GM12878 (cell line): ENCODE measurements around the gene ATG9B. TPM values are rescaled to one million over a fixed set of nuclear protein-coding genes. Genes with fewer than 3 reads are reported as not detected.

Experiments
- ATAC-seq: fragments of 200-7000 bp; cut with Tn5 transposase; 3 replicates; pipeline ENCODE4 v1.9.1; 2020; ENCODE audit warnings: mild to moderate bottlenecking, moderate library complexity
- BruUV-seq: library from RNA; stranded (reverse); fragments of 400-500 nt; replicated peaks from 2 replicates; lab custom pipeline; 2021; lab: Mats Ljungman, UMichigan
- CTCF ChIA-PET: fragments of 300-600 bp; sonication (Branson Sonifier 250); formaldehyde crosslinking; extraction: SDS; loops from one replicate; lab custom pipeline; 2021; ENCODE audit warnings: inconsistent platforms; lab: Yijun Ruan, JAX
- POLR2A ChIA-PET: fragments of 350-600 bp; formaldehyde crosslinking; extraction: SDS; loops from one replicate; lab custom pipeline; 2021; ENCODE audit warnings: inconsistent platforms; lab: Charles Lee
- RAD21 ChIA-PET: fragments of 300-600 bp; sonication (Branson Sonifier 250); formaldehyde crosslinking; loops from one replicate; lab custom pipeline; 2023; ENCODE audit warnings: antibody characterized with exemption; ENCODE audit not compliant: unreplicated experiment; lab: Charles Lee
- SMC1A ChIA-PET: fragments of 300-600 bp; sonication (Branson Sonifier 250); formaldehyde crosslinking; loops from one replicate; lab custom pipeline; 2023; ENCODE audit not compliant: unreplicated experiment, uncharacterized antibody; lab: Charles Lee
- DNase-seq: peaks from one replicate; pipeline ENCODE4 v3.0.0-alpha.2; 2011; ENCODE audit warnings: low read depth, low spot score
- FAIRE-seq: peaks from 3 replicates; lab custom pipeline; 2011; peaks lifted over from hg19 to GRCh38; lab: Jason Lieb, UNC
- H2AFZ ChIP-seq: 2 replicates; pipeline ENCODE4 v1.6.0; 2011; ENCODE audit warnings: low read depth, low read length, control low read depth; ENCODE audit not compliant: control insufficient read depth
- H3K27ac ChIP-seq: 2 replicates; pipeline ENCODE4 v1.5.1; 2011; ENCODE audit warnings: control low read depth; ENCODE audit not compliant: control insufficient read depth, insufficient read depth
- H3K27me3 ChIP-seq, 2 experiments: replicated peaks in 1 of 2; 2 replicates each; pipeline versions ENCODE4 v1.6.0 to v1.6.1; 2011; ENCODE audit warnings: low read length in 1 of 2; ENCODE audit not compliant: control insufficient read depth in 2 of 2, insufficient read depth in 2 of 2
- H3K36me3 ChIP-seq, 2 experiments: 2 replicates each; pipeline ENCODE4 v1.5.1; 2011; ENCODE audit warnings: low read length in 1 of 2; ENCODE audit not compliant: control insufficient read depth in 2 of 2, insufficient read depth in 2 of 2
- H3K4me1 ChIP-seq: 2 replicates; pipeline ENCODE4 v1.6.1; 2011; ENCODE audit warnings: mild to moderate bottlenecking, low read length, moderate library complexity, mixed read lengths; ENCODE audit not compliant: control insufficient read depth, insufficient read depth
- H3K4me2 ChIP-seq: 2 replicates; pipeline ENCODE4 v1.6.0; 2011; ENCODE audit warnings: control low read depth; ENCODE audit not compliant: control insufficient read depth, insufficient read depth
- H3K4me3 ChIP-seq: fragments of 200-600 bp; sonication (generic); 2 replicates; pipeline ENCODE4 v1.5.1; 2016
- H3K79me2 ChIP-seq: 2 replicates; pipeline ENCODE4 v1.6.0; 2011; ENCODE audit warnings: low read length; ENCODE audit not compliant: control insufficient read depth, insufficient read depth
- H3K9ac ChIP-seq: 2 replicates; pipeline ENCODE4 v1.8.0; 2011; ENCODE audit warnings: low read length, control low read depth, mixed read lengths; ENCODE audit not compliant: control insufficient read depth, insufficient read depth
- H3K9me3 ChIP-seq: replicated peaks from 3 replicates; pipeline ENCODE4 v1.5.1; 2011; ENCODE audit warnings: mild to moderate bottlenecking, low read length; ENCODE audit not compliant: control insufficient read depth, insufficient read depth
- H4K20me1 ChIP-seq: 2 replicates; pipeline ENCODE4 v1.6.0; 2011; ENCODE audit not compliant: control insufficient read depth, insufficient read depth
- ATF2 ChIP-seq: IDR thresholded peaks from 2 replicates; pipeline ENCODE4 v1.6.1; 2012; ENCODE audit warnings: low read length, inconsistent platforms
- CREM ChIP-seq: IDR thresholded peaks from 2 replicates; pipeline ENCODE4 v1.6.1; 2014; ENCODE audit warnings: antibody characterized with exemption, low read depth
- IRF3 ChIP-seq: fragments of 450-650 bp; IDR thresholded peaks from 2 replicates; pipeline ENCODE4 v1.6.1; 2014; ENCODE audit warnings: mild to moderate bottlenecking
- KAT2A ChIP-seq: conservative IDR thresholded peaks from 2 replicates; pipeline ENCODE4 v1.6.1; 2011; ENCODE audit warnings: low read depth, low read length; ENCODE audit not compliant: control insufficient read depth
- NBN ChIP-seq: fragments of 450-650 bp; IDR thresholded peaks from 2 replicates; pipeline ENCODE4 v1.6.1; 2016
- NFIC ChIP-seq: IDR thresholded peaks from 2 replicates; pipeline ENCODE4 v1.6.1; 2012; ENCODE audit warnings: low read depth, mild to moderate bottlenecking, inconsistent platforms, low read length, moderate library complexity
- NFXL1 ChIP-seq: fragments of 450-650 bp; IDR thresholded peaks from 2 replicates; pipeline ENCODE4 v1.6.1; 2017; ENCODE audit warnings: antibody characterized with exemption, mild to moderate bottlenecking, borderline replicate concordance
- SPI1 ChIP-seq: IDR thresholded peaks from 2 replicates; pipeline ENCODE4 v1.6.1; 2011; ENCODE audit warnings: low read depth, mild to moderate bottlenecking, low read length, moderate library complexity, borderline replicate concordance; ENCODE audit not compliant: insufficient read depth
- TBL1XR1 ChIP-seq: IDR thresholded peaks from 2 replicates; pipeline ENCODE4 v1.6.1; 2012; ENCODE audit warnings: low read depth, low read length, improper control_type of control experiment
- TCF7 ChIP-seq: IDR thresholded peaks from 2 replicates; pipeline ENCODE4 v1.6.1; 2014; ENCODE audit warnings: antibody characterized with exemption, borderline replicate concordance
- ZBED1 ChIP-seq: IDR thresholded peaks from 2 replicates; pipeline ENCODE4 v1.6.1; 2016; ENCODE audit warnings: borderline replicate concordance
- ZNF384 ChIP-seq: IDR thresholded peaks from 2 replicates; pipeline ENCODE4 v1.6.1; 2012; ENCODE audit warnings: low read depth, mild to moderate bottlenecking, low read length, improper control_type of control experiment, borderline replicate concordance
- ZZZ3 ChIP-seq: IDR thresholded peaks from 2 replicates; pipeline ENCODE4 v1.6.1; 2011; ENCODE audit warnings: low read depth; ENCODE audit not compliant: control insufficient read depth, insufficient read length
- WGBS: methylation state at CpG from one replicate; pipeline ENCODE4 v1.1.6; 2016; ENCODE audit warnings: low lambda C conversion rate; ENCODE audit not compliant: insufficient replicate concordance, insufficient coverage; ENCODE audit errors: missing lambda C conversion rate; 5-methylcytosine and 5-hydroxymethylcytosine counted together
- in situ Hi-C: fragments of 300-500 bp; cut with MboI; formaldehyde crosslinking; loops from 9 replicates; pipeline ENCODE4 v1.14.3; 2018; ENCODE audit warnings: mixed read lengths
- intact Hi-C: fragments of 100-400 bp; cut with micrococcal nuclease; formaldehyde crosslinking; loops from one replicate; pipeline ENCODE4 v1.14.2; 2022; ENCODE audit not compliant: unreplicated experiment
- polyA plus RNA-seq, 11 experiments: library from polyadenylated mRNA; depleted of rRNA in 4 of 11; unstranded in 6 of 11; stranded (reverse) in 5 of 11; fragments of >200 nt; fragmentation: Nextera tagmentation in 4 of 11; fragmentation: Illumina TruSeq in 1 of 11; extraction: Ambion mirVana in 4 of 11; extraction: Trizol in 1 of 11; gene quantifications; 1 replicate in 1 of 11; 2 replicates in 10 of 11; pipeline versions ENCODE4 v1.2.1 to v1.2.3, GENCODE V29; 2011 to 2016; ENCODE audit warnings: inconsistent platforms in 2 of 11, missing spikeins in 2 of 11, low read depth in 1 of 11
- total RNA-seq, 4 experiments: library from RNA; depleted of rRNA in 3 of 4; stranded (reverse); fragments of >200 nt in 3 of 4; fragmentation: Illumina TruSeq in 1 of 4; extraction: Trizol in 1 of 4; gene quantifications; 2 replicates each; pipeline versions ENCODE4 v1.2.1 to v1.2.3, GENCODE V29; 2013 to 2021

Gene ATG9B
- total and polyA plus RNA-seq, 10 of the 15 experiments (the other 5 are each of a cell fraction or from before 2014, with no cell fraction given): 0.01 to 0.83 (median 0.12) TPM; not detected in 2

GRCh38 chr7:151015967-151016366 is 8.3 kb downstream of the ATG9B start:
- no peaks in the 10 kb centered on the region for H3K9me3 ChIP-seq
- POLR2A ChIA-PET: no interaction called here
- SMC1A ChIA-PET: no interaction called here
- BruUV-seq: no TSS peak
- intact Hi-C loops: no loop called here
- H3K27ac ChIP-seq: no peak overlapping the region
- H3K4me3 ChIP-seq: no peak overlapping the region
- no peak overlapping the region for H2AFZ ChIP-seq
- no peaks in the 10 kb centered on the region for H3K36me3 ChIP-seq
- no peak overlapping the region for H3K9ac ChIP-seq
- DNase-seq (no peak), FAIRE-seq (no peak), ATAC-seq (no peak)
- H4K20me1 ChIP-seq: no peaks in the 10 kb centered on the region
- TF ChIP-seq ZNF384 (no peak), NFXL1 (no peak), ZZZ3 (no peak), SPI1 (no peak), TBL1XR1 (no peak)
- in situ Hi-C loops: no loop called here
- WGBS: 40% methylated on average over 5 of the region's 5 CpGs
- RAD21 ChIA-PET: no interaction called here
- no peaks in the 10 kb centered on the region for H3K79me2 ChIP-seq
- CTCF ChIA-PET: no interaction called here
- peaks cover 9% of the 10 kb centered on the region for H3K4me1 ChIP-seq
- H3K4me2 ChIP-seq: no peak overlapping the region
- peaks cover 8 to 10% of the 10 kb centered on the region in 2 experiments; a peak in 3 of 4 replicates for H3K27me3 ChIP-seq

- RAD21 ChIA-PET: no interaction called here
- H2AFZ ChIP-seq: no peak overlapping the region
- no peak overlapping the region for H3K4me2 ChIP-seq
- no peaks in the 10 kb centered on the region for H3K36me3 ChIP-seq
- no peak overlapping the region for H3K4me3 ChIP-seq
- intact Hi-C loops: loop anchor here (5.0 kb wide), 1 partner anchor 97 kb away; no protein-coding TSS in a partner anchor
- H3K4me1 ChIP-seq: peaks cover 9% of the 10 kb centered on the region
- TF ChIP-seq TCF7: no peak
- no peak for TF ChIP-seq CREM
- no peak for TF ChIP-seq IRF3
- no peak for TF ChIP-seq NBN
- no peak for TF ChIP-seq ZZZ3
- TF ChIP-seq KAT2A: no peak
- TF ChIP-seq ATF2: no peak
- TF ChIP-seq ZBED1: no peak
- TF ChIP-seq NFIC: no peak
- TF ChIP-seq, all 136 proteins: peak for 0
- 41% methylated on average over 8 of the region's 8 CpGs for WGBS
- ChIA-PET CTCF (interaction anchor here (1.3 kb wide), 1 partner anchor 96 kb away, joined by 3 read pairs; no protein-coding TSS in a partner anchor), POLR2A (no interaction called here), SMC1A (no interaction called here)
- DNase-seq: no peak
- no peaks in the 10 kb centered on the region for H4K20me1 ChIP-seq
- no peak for ATAC-seq
- H3K79me2 ChIP-seq: no peaks in the 10 kb centered on the region
- FAIRE-seq: no peak
- H3K27me3 ChIP-seq: peaks cover 6 to 7% of the 10 kb centered on the region in 2 experiments; a peak in 3 of 4 replicates
- BruUV-seq: no TSS peak
- in situ Hi-C loops: no loop called here
- no peak overlapping the region for H3K9ac ChIP-seq
- no peak overlapping the region for H3K27ac ChIP-seq
- no peaks in the 10 kb centered on the region for H3K9me3 ChIP-seq
These were observed 9.3 kb downstream of the ATG9B start for GRCh38 chr7:151014950-151015349.
